Transverse colon (tissue), 4 donors: ENCODE measurements around the gene EMD.

ENCODE experiments used
- EP300 ChIP-seq: sonication (generic); formaldehyde crosslinking; IDR thresholded peaks from one replicate; pipeline ENCODE4 v1.6.1; 2017; ENCODE audit warnings: antibody characterized with exemption, low read depth
- POLR2A ChIP-seq: fragments of 450-650 bp; IDR thresholded peaks from one replicate; pipeline ENCODE4 v1.6.1; 2016; ENCODE audit warnings: antibody characterized with exemption, mild to moderate bottlenecking, moderate library complexity
- POLR2AphosphoS5 ChIP-seq, 3 donors: sonication (generic); formaldehyde crosslinking; IDR thresholded peaks; one replicate each; pipeline ENCODE4 v1.6.1; 2016; ENCODE audit warnings: antibody characterized with exemption in 3 of 3
- TF ChIP-seq, protein P1 (sequence below), 5 experiments: fragments of 200-600 bp in 3 of 5; fragments of 450-650 bp in 2 of 5; sonication (generic) in 3 of 5; IDR thresholded peaks; 1 replicate in 2 of 5; 2 replicates in 3 of 5; pipeline ENCODE4 v1.5.1; 2016 to 2017; ENCODE audit warnings: antibody characterized with exemption in 5 of 5, inconsistent platforms in 3 of 5, mild to moderate bottlenecking in 2 of 5, moderate library complexity in 1 of 5

DNA sequence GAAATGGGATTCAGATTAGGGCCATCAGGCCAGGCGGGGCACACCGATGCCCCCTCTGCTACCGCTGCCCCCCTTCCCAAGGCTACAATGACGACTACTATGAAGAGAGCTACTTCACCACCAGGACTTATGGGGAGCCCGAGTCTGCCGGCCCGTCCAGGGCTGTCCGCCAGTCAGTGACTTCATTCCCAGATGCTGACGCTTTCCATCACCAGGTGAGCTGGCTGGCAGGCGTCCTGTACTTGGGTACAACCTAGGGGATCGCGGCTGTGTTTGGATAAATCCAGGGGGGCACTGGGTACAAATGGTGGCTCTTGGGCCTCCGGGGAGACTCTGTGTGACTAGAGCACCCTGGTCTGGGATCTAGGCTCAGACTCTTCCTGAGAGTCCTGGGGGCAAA, 1.1 kb downstream of the EMD start:
- TF ChIP-seq POLR2A: no peak
- no peak for TF ChIP-seq EP300
- no peak for TF ChIP-seq POLR2AphosphoS5 (IDR thresholded peaks at IDR 0.05)
- TF ChIP-seq, protein P1, sequence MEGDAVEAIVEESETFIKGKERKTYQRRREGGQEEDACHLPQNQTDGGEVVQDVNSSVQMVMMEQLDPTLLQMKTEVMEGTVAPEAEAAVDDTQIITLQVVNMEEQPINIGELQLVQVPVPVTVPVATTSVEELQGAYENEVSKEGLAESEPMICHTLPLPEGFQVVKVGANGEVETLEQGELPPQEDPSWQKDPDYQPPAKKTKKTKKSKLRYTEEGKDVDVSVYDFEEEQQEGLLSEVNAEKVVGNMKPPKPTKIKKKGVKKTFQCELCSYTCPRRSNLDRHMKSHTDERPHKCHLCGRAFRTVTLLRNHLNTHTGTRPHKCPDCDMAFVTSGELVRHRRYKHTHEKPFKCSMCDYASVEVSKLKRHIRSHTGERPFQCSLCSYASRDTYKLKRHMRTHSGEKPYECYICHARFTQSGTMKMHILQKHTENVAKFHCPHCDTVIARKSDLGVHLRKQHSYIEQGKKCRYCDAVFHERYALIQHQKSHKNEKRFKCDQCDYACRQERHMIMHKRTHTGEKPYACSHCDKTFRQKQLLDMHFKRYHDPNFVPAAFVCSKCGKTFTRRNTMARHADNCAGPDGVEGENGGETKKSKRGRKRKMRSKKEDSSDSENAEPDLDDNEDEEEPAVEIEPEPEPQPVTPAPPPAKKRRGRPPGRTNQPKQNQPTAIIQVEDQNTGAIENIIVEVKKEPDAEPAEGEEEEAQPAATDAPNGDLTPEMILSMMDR (IDR thresholded peaks at IDR 0.05): no peak
